Esophagus muscularis mucosa (tissue), 4 donors: ENCODE results near the gene RGS4. TPM values are rescaled to one million over a fixed set of nuclear protein-coding genes. Genes with fewer than 3 reads are reported as not detected.

ENCODE experiments used
- DNase-seq: peaks from one replicate; pipeline ENCODE4 v3.0.0-alpha.2; 2017; ENCODE audit errors: extremely low spot score
- H3K27ac ChIP-seq, 4 donors: fragments of 200-600 bp; sonication (generic); replicated peaks in 1 of 4; 1 replicate in 3 of 4; 2 replicates in 1 of 4; pipeline ENCODE4 v1.5.1; 2016 to 2019; ENCODE audit warnings: mild to moderate bottlenecking in 1 of 4
- H3K27me3 ChIP-seq, 4 donors: fragments of 200-600 bp; sonication (generic); one replicate each; pipeline versions ENCODE4 v1.5.1 to v1.6.0; 2016 to 2019
- H3K36me3 ChIP-seq, 4 donors: fragments of 200-600 bp; sonication (generic); one replicate each; pipeline ENCODE4 v1.5.1; 2016 to 2019
- H3K4me1 ChIP-seq, 4 donors: fragments of 200-600 bp; sonication (generic); one replicate each; pipeline ENCODE4 v1.5.1; 2016 to 2019
- H3K4me3 ChIP-seq, 4 donors: fragments of 200-600 bp; sonication (generic); 1 replicate in 2 of 4; 2 replicates in 2 of 4; pipeline ENCODE4 v1.5.1; 2016 to 2019; ENCODE audit warnings: mild to moderate bottlenecking in 4 of 4, moderate library complexity in 1 of 4
- H3K9me3 ChIP-seq, 4 donors: fragments of 200-600 bp; sonication (generic); 1 replicate in 3 of 4; 2 replicates in 1 of 4; pipeline ENCODE4 v1.5.1; 2016 to 2019
- CTCF ChIP-seq, 3 experiments: fragments of 200-600 bp in 2 of 3; fragments of 450-650 bp in 1 of 3; sonication (generic) in 2 of 3; IDR thresholded peaks; one replicate each; pipeline ENCODE4 v1.5.1; 2017 to 2019; ENCODE audit warnings: antibody characterized with exemption in 3 of 3, mild to moderate bottlenecking in 2 of 3, moderate library complexity in 1 of 3
- EP300 ChIP-seq: sonication (generic); formaldehyde crosslinking; IDR thresholded peaks from one replicate; pipeline ENCODE4 v1.6.1; 2017; ENCODE audit warnings: antibody characterized with exemption
- POLR2A ChIP-seq: fragments of 450-650 bp; IDR thresholded peaks from one replicate; pipeline ENCODE4 v1.6.1; 2017; ENCODE audit warnings: antibody characterized with exemption, moderate library complexity, mild to moderate bottlenecking, low read depth
- POLR2AphosphoS5 ChIP-seq, 2 donors: sonication (generic); formaldehyde crosslinking; IDR thresholded peaks; one replicate each; pipeline ENCODE4 v1.6.1; 2017; ENCODE audit warnings: antibody characterized with exemption in 2 of 2
- WGBS: methylation state at CpG from one replicate; pipeline ENCODE4 v1.1.5; 2018; 5-methylcytosine and 5-hydroxymethylcytosine counted together
- intact Hi-C: fragments of 100-400 bp; cut with DNase I; formaldehyde crosslinking; loops from one replicate; pipeline ENCODE4 v1.15.1; 2023
- total RNA-seq, 4 donors: library from RNA; depleted of rRNA; stranded (reverse); fragments of >200 nt; gene quantifications; one replicate each; pipeline versions ENCODE4 v1.1.0 to v1.2.1, GENCODE V29; 2016

Gene RGS4
- total RNA-seq, 4 donors from 2014 or later: 15.8 to 39.9 (median 24.0) TPM

GRCh38 chr1:163063610-163064009, 5.6 kb upstream of the RGS4 start:
- Histone ChIP-seq H3K27ac (no peak overlapping the region), H3K4me1 (peaks cover 0 to 4% (median 2%) of the 10 kb centered on the region in 4 donors), H3K27me3 (no peaks in the 10 kb centered on the region), H3K9me3 (no peaks in the 10 kb centered on the region), H3K36me3 (no peaks in the 10 kb centered on the region), H3K4me3 (no peak overlapping the region)
- WGBS: 76% methylated on average over 2 of the region's 3 CpGs
- DNase-seq: no peak
- TF ChIP-seq EP300: no peak
- TF ChIP-seq CTCF (IDR thresholded peaks at IDR 0.05): no peak
- no peak for TF ChIP-seq POLR2AphosphoS5 (IDR thresholded peaks at IDR 0.05)
- intact Hi-C loops: loop anchor here (5.0 kb wide), 1 partner anchor 186 kb away; no protein-coding TSS in a partner anchor

GRCh38 chr1:163066168-163066567, 3.0 kb upstream of the RGS4 start:
- no peak overlapping the region for H3K4me3 ChIP-seq
- H3K9me3 ChIP-seq: no peaks in the 10 kb centered on the region
- no peak overlapping the region for H3K27ac ChIP-seq
- peaks cover 0 to 27% (median 21%) of the 10 kb centered on the region in 4 donors for H3K4me1 ChIP-seq
- H3K36me3 ChIP-seq: no peaks in the 10 kb centered on the region
- TF ChIP-seq POLR2A: no peak
- TF ChIP-seq EP300: no peak
- TF ChIP-seq POLR2AphosphoS5 (IDR thresholded peaks at IDR 0.05): no peak
- no peak for TF ChIP-seq CTCF (IDR thresholded peaks at IDR 0.05)
- WGBS: 97% methylated on average over 1 of the region's 1 CpG
- no peak for DNase-seq
- intact Hi-C loops: loop anchor here (5.0 kb wide), 1 partner anchor 209 kb away; no protein-coding TSS in a partner anchor
- no peaks in the 10 kb centered on the region for H3K27me3 ChIP-seq

GRCh38 chr1:163066686-163067085, 2.5 kb upstream of the RGS4 start:
- Histone ChIP-seq H3K36me3 (no peaks in the 10 kb centered on the region), H3K27me3 (no peaks in the 10 kb centered on the region), H3K27ac (no peak overlapping the region), H3K9me3 (no peaks in the 10 kb centered on the region), H3K4me3 (no peak overlapping the region), H3K4me1 (peaks cover 0 to 32% (median 26%) of the 10 kb centered on the region in 4 donors)
- WGBS: 96% methylated on average over 2 of the region's 2 CpGs
- DNase-seq: no peak
- intact Hi-C loops: loop anchor here (5.0 kb wide), 1 partner anchor 209 kb away; no protein-coding TSS in a partner anchor
- TF ChIP-seq POLR2A: no peak
- TF ChIP-seq POLR2AphosphoS5 (IDR thresholded peaks at IDR 0.05): no peak
- no peak for TF ChIP-seq EP300
- no peak for TF ChIP-seq CTCF (IDR thresholded peaks at IDR 0.05)

GRCh38 chr1:163068716-163069115, 445 bp upstream of the RGS4 start:
- peak overlapping the region; percentile 27 to 61 (median 34) for H3K27ac ChIP-seq
- intact Hi-C loops: loop anchor here (2.0 to 5.0 kb wide), 2 partner anchors 106 to 211 kb away; no protein-coding TSS in a partner anchor

More at GRCh38 chr1:163068716-163069115, 445 bp upstream of the RGS4 start:
- H3K4me1 ChIP-seq: peaks cover 0 to 43% (median 37%) of the 10 kb centered on the region in 4 donors
- peaks cover 0 to 7% (median 0%) of the 10 kb centered on the region in 4 donors for H3K36me3 ChIP-seq
- 19% methylated on average over 5 of the region's 5 CpGs for WGBS
- peak overlapping the region; percentile 42 to 55 (median 49) for H3K4me3 ChIP-seq
- no peak for DNase-seq
- TF ChIP-seq POLR2AphosphoS5 (IDR thresholded peaks at IDR 0.05): no peak
- no peak for TF ChIP-seq EP300
- no peak for TF ChIP-seq POLR2A
- TF ChIP-seq CTCF (IDR thresholded peaks at IDR 0.05): no peak
- no peaks in the 10 kb centered on the region for H3K9me3 ChIP-seq
- no peaks in the 10 kb centered on the region for H3K27me3 ChIP-seq
